ENCODE measurements around the gene ABHD11.
"Not testable (repeated sequence)": the region's sequence is repeated elsewhere in the genome, so short reads cannot be mapped to it uniquely, and the experiment has no call there.

Gene ABHD11

GRCh38 chr7:73717025-73717807 is 21.4 kb downstream of the ABHD11 start:
- no peak for DNase-seq (ENCODE audit: extremely low spot score)
- POLR2A ChIA-PET = no interaction called here
- CTCF ChIA-PET = interaction anchor here (1.0 to 3.6 kb wide), 4 partner anchors 8 to 110 kb away, joined by 3 to 13 read pairs (median 7); no protein-coding TSS in a partner anchor
- TF ChIP-seq CTCF (IDR thresholded peaks at IDR 0.05; ENCODE audit: control extremely low read depth, extremely low read depth, low read depth, missing control alignments) = no peak

- DNase-seq (ENCODE audit: extremely low spot score) = no peak
- ChIA-PET CTCF (interaction anchor here (1.0 to 3.6 kb wide), 4 partner anchors 9 to 109 kb away, joined by 3 to 13 read pairs (median 7); no protein-coding TSS in a partner anchor), POLR2A (no interaction called here)
- TF ChIP-seq CTCF (IDR thresholded peaks at IDR 0.05; ENCODE audit: control extremely low read depth, extremely low read depth, low read depth, missing control alignments) = no peak
These were observed 22.2 kb downstream of the ABHD11 start for GRCh38 chr7:73716318-73716890.

- no peak for TF ChIP-seq CTCF (IDR thresholded peaks at IDR 0.05; ENCODE audit: control extremely low read depth, extremely low read depth, low read depth, missing control alignments)
- ChIA-PET POLR2A (no interaction called here), CTCF (interaction anchor here (0.9 to 3.6 kb wide), 4 partner anchors 9 to 109 kb away, joined by 3 to 13 read pairs (median 7); no protein-coding TSS in a partner anchor)
- no peak for DNase-seq (ENCODE audit: extremely low spot score)
These were observed 22.8 kb downstream of the ABHD11 start for GRCh38 chr7:73715648-73716317.

- POLR2A ChIA-PET = not testable (repeated sequence)
These were observed 25.3 kb downstream of the ABHD11 start for GRCh38 chr7:73713319-73713718.

GRCh38 chr7:73712773-73713172 is 25.8 kb downstream of the ABHD11 start:
- no peak for DNase-seq (ENCODE audit: extremely low spot score)
- CTCF ChIA-PET = interaction anchor here (1.3 to 4.1 kb wide), 3 partner anchors 12 to 26 kb away, joined by 3 to 19 read pairs (median 13); no protein-coding TSS in a partner anchor
- TF ChIP-seq CTCF (IDR thresholded peaks at IDR 0.05; ENCODE audit: control extremely low read depth, extremely low read depth, low read depth, missing control alignments) = no peak
- POLR2A ChIA-PET = no interaction called here

More at GRCh38 chr7:73713319-73713718, 25.3 kb downstream of the ABHD11 start:
- CTCF ChIA-PET = interaction anchor here (1.3 to 1.5 kb wide), 2 partner anchors 8 to 27 kb away, joined by 3 to 4 read pairs; no protein-coding TSS in a partner anchor
- not testable (repeated sequence) for DNase-seq (ENCODE audit: extremely low spot score)

GRCh38 chr7:73708961-73709549 is 29.5 kb downstream of the ABHD11 start:
- ChIA-PET CTCF (interaction anchor here (3.1 to 4.1 kb wide), 2 partner anchors 8 to 17 kb away, joined by 9 to 19 read pairs; no protein-coding TSS in a partner anchor), POLR2A (no interaction called here)
- DNase-seq (ENCODE audit: extremely low spot score) = no peak
- no peak for TF ChIP-seq CTCF (IDR thresholded peaks at IDR 0.05; ENCODE audit: control extremely low read depth, extremely low read depth, low read depth, missing control alignments)
